Keratinocyte (primary cell): ENCODE measurements around the gene SERTAD1.

ENCODE experiments used
- EZH2 ChIP-seq: IDR thresholded peaks from one replicate; pipeline ENCODE4 v1.6.1; 2012; ENCODE audit warnings: inconsistent platforms, mild to moderate bottlenecking, low read length, moderate library complexity
- TF ChIP-seq, protein P1 (sequence below), 3 experiments: IDR thresholded peaks in 1 of 3; conservative IDR thresholded peaks in 1 of 3; optimal IDR thresholded peaks in 1 of 3; 2 replicates in 2 of 3; 3 replicates in 1 of 3; pipeline versions ENCODE3 to v1.5.1; 2011; ENCODE audit warnings: low read length in 3 of 3, mild to moderate bottlenecking in 3 of 3, moderate library complexity in 2 of 3, control low read depth in 1 of 3, inconsistent platforms in 1 of 3; ENCODE audit not compliant: insufficient read depth in 2 of 3; ENCODE audit errors: extremely low read depth in 1 of 3

DNA sequence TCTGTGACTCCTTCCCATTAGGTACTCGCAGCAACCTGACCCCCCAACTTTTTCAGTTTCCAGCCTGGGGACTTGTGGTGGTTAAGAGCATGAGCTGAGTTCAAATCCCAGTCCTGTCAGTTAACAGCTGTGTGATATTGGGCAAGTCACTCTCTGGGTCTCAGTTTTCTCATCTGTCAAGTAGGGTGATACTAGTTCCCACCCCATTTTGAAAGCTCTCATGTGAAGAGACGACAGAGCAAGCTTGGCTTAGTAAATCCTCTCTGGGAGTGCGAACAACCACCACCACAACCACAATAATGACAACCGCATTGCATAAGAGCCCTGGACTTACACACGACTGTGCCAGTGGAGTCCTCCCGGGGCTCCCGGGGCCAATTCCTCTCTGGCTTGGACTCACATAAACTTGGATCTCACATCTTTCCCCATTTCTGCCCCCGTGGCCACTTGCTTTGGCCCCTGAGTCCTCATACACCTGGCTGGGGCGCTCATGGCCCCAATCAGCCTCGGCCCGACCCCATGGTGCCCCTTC, 39.3 kb upstream of the SERTAD1 start:
- TF ChIP-seq, protein P1, sequence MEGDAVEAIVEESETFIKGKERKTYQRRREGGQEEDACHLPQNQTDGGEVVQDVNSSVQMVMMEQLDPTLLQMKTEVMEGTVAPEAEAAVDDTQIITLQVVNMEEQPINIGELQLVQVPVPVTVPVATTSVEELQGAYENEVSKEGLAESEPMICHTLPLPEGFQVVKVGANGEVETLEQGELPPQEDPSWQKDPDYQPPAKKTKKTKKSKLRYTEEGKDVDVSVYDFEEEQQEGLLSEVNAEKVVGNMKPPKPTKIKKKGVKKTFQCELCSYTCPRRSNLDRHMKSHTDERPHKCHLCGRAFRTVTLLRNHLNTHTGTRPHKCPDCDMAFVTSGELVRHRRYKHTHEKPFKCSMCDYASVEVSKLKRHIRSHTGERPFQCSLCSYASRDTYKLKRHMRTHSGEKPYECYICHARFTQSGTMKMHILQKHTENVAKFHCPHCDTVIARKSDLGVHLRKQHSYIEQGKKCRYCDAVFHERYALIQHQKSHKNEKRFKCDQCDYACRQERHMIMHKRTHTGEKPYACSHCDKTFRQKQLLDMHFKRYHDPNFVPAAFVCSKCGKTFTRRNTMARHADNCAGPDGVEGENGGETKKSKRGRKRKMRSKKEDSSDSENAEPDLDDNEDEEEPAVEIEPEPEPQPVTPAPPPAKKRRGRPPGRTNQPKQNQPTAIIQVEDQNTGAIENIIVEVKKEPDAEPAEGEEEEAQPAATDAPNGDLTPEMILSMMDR (optimal IDR thresholded peaks at IDR 0.05 in 1 of 3, IDR thresholded peaks at IDR 0.05 in 1 of 3, conservative IDR thresholded peaks at IDR 0.05 in 1 of 3; ENCODE audit: extremely low read depth in 1 of 3, insufficient read depth in 2 of 3, low read length in 3 of 3), result no peak
- TF ChIP-seq EZH2, result no peak
